GM12801 (cell line): ENCODE data around the gene EXOC6B.

Experiments used
- TF ChIP-seq, protein P1 (sequence below): IDR thresholded peaks from one replicate; pipeline ENCODE4 v1.5.1; 2011; ENCODE audit warnings: control low read depth; ENCODE audit not compliant: insufficient read length; ENCODE audit errors: extremely low read depth

The EXOC6B gene

GRCh38 chr2:72183466-72183865 lies 642.4 kb downstream of the EXOC6B start:
- TF ChIP-seq, protein P1, sequence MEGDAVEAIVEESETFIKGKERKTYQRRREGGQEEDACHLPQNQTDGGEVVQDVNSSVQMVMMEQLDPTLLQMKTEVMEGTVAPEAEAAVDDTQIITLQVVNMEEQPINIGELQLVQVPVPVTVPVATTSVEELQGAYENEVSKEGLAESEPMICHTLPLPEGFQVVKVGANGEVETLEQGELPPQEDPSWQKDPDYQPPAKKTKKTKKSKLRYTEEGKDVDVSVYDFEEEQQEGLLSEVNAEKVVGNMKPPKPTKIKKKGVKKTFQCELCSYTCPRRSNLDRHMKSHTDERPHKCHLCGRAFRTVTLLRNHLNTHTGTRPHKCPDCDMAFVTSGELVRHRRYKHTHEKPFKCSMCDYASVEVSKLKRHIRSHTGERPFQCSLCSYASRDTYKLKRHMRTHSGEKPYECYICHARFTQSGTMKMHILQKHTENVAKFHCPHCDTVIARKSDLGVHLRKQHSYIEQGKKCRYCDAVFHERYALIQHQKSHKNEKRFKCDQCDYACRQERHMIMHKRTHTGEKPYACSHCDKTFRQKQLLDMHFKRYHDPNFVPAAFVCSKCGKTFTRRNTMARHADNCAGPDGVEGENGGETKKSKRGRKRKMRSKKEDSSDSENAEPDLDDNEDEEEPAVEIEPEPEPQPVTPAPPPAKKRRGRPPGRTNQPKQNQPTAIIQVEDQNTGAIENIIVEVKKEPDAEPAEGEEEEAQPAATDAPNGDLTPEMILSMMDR, result no peak

DNA sequence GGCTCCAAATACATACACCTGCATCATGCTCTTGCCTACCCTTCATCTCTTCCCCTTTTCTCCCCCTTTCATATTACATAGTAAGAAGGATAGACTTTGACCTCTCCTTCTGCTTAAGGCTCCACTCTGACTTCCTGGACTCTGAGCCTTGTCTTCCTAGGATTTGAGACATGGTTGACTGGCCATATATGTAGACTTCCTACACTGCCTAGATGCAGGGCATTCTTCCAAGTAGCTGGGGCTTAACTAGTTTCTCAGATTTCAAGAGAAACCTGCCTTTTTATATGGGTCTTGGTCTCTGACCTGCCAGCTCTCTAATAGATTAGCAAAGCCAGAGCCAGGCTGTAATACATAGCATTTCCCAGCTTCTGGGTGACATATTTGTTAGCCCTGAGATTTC lies 642.8 kb downstream of the EXOC6B start:
- TF ChIP-seq, protein P1, result no peak

DNA sequence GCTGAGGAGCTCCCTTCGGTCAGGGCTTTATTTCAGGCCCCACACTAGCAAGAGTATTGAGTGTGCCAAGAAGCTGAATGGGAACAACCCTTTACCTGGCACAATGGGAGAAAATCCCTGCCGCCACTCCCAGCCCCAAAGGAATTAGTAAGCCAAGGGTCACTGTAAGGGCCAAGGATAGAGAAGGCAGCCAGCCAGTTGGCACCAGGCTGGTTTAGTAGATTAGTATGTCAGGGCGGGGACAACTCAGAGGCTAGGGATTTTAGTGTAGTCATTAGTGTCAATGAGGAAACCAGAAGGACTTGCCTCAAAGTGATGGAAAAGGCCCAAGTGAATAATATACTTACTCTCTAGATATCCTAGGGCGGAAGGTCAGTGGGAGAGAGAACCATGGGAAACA lies 643.3 kb downstream of the EXOC6B start:
- TF ChIP-seq, protein P1, result no peak

- TF ChIP-seq, protein P1, result no peak
Measured at GRCh38 chr2:72181616-72182015, 644.2 kb downstream of the EXOC6B start.

DNA sequence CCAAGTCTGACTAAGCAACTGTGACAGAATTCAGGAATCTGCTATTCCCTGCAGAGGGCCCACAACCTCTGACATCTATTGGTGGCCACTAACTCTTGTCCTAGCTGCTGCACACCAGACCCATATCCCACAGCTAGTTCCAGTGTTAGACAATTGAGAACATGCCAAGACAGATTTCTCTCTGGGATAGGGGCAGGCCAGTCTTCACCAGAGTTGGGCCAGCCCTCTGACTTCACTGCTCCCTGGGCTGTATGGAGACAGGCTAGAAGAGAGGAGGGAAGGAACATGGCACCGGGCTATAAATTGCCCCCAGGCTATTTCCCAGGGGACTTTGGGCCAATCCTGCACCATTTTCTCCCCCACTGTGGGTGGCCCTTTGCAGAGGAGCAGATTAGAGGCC lies 645.5 kb downstream of the EXOC6B start:
- TF ChIP-seq, protein P1, result no peak

- TF ChIP-seq, protein P1, result no peak
Measured at GRCh38 chr2:72178551-72178950, 647.3 kb downstream of the EXOC6B start.

DNA sequence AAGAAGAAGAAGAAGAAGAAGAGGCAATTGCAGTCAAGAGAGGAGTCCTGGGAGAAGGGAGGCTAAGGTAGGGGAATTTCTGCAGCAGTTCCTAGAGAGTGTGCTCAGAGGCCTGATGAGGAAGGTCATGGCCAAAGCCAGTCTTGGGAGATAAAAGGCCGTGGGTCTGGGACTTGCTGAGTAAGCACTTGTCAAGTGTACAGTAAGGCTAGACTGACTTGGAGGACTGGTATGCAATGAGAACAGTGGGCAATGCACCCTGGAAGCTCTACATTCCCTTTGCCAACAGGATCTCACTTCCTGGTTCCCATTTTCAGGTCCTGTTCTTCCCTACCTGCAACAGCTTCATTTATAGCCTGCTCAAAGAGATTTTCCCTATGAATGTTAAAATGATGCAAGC lies 649.6 kb downstream of the EXOC6B start:
- TF ChIP-seq, protein P1, result no peak

DNA sequence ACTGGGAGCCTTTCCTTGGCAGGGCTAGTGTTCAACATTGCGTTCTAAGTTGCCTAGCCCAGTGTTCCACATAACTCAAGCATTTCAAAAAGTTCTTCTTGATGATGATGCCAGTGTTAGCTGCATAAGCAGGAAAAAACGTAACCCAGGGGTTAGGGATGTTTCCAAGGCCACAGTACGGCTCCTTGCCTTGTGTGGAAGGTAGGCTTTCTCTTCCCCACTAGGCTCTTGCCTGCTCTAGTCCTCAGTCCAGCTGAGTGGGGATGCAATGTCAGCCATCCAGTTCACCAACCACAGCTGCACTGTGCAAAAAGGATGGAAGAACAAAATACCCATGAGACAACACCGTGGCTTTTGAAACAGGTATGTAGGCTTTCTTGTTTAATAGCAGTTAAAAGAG lies 650.2 kb downstream of the EXOC6B start:
- TF ChIP-seq, protein P1, result no peak
